B cell (primary cell): ENCODE data around the gene SCN1B. TPM values are rescaled to one million over a fixed set of nuclear protein-coding genes. Genes with fewer than 3 reads are reported as not detected.

Source experiments
- polyA plus RNA-seq: library from polyadenylated mRNA; depleted of rRNA; stranded (reverse); fragments of >200 nt; gene quantifications from 2 replicates; pipeline ENCODE4 v1.2.3, GENCODE V29; 2012
- total RNA-seq, 2 donors: library from RNA; stranded (reverse); fragments of 120-200 nt in 1 of 2; gene quantifications; 1 replicate in 1 of 2; 2 replicates in 1 of 2; pipeline versions ENCODE4 v1.2.3 to v1.2.4, GENCODE V29; 2013 to 2022

The SCN1B gene
- total and polyA plus RNA-seq, 2 donors (not counting 1 experiment from before 2014, with no cell fraction given), result 0.52 to 0.72 TPM

Other genes starting within 250 kb of the SCN1B start
- gene ZNF30, start 103.6 kb upstream of the SCN1B start, total RNA-seq, result 3.3 and 5.1 TPM in 2 replicates
- 2.5 and 3.3 TPM in 2 replicates for gene ZNF30, start 103.6 kb upstream of the SCN1B start, polyA plus RNA-seq
- gene ZNF792, start 66.2 kb upstream of the SCN1B start, total RNA-seq, result 10.9 and 11.2 TPM in 2 replicates
- 2.6 and 3.8 TPM in 2 replicates for gene ZNF792, start 66.2 kb upstream of the SCN1B start, polyA plus RNA-seq
- 102 TPM in 2 replicates for gene GRAMD1A, start 30.1 kb upstream of the SCN1B start, total RNA-seq
- gene GRAMD1A, start 30.1 kb upstream of the SCN1B start, polyA plus RNA-seq, result 83.8 and 90.5 TPM in 2 replicates
- gene HPN, start 11.3 kb downstream of the SCN1B start, total RNA-seq, result not detected in 2 replicates
- 0.30 TPM in 1 of 2 replicates, not detected in the other for gene HPN, start 11.3 kb downstream of the SCN1B start, polyA plus RNA-seq
- not detected in 2 replicates for gene FXYD3, start 85.4 kb downstream of the SCN1B start, total RNA-seq
- gene FXYD3, start 85.4 kb downstream of the SCN1B start, polyA plus RNA-seq, result not detected in 2 replicates
- gene LGI4, start 104.6 kb downstream of the SCN1B start, total RNA-seq, result 0.59 and 0.70 TPM in 2 replicates
- 0.40 and 0.74 TPM in 2 replicates for gene LGI4, start 104.6 kb downstream of the SCN1B start, polyA plus RNA-seq
- 3.8 and 4.7 TPM in 2 replicates for gene FXYD1, start 108.4 kb downstream of the SCN1B start, total RNA-seq
- gene FXYD1, start 108.4 kb downstream of the SCN1B start, polyA plus RNA-seq, result 2.6 and 3.1 TPM in 2 replicates
- 27.4 and 32.1 TPM in 2 replicates for gene FXYD7, start 112.8 kb downstream of the SCN1B start, total RNA-seq
- 3.8 and 6.3 TPM in 2 replicates for gene FXYD7, start 112.8 kb downstream of the SCN1B start, polyA plus RNA-seq
- 293 and 310 TPM in 2 replicates for gene FXYD5, start 124.3 kb downstream of the SCN1B start, total RNA-seq
- gene FXYD5, start 124.3 kb downstream of the SCN1B start, polyA plus RNA-seq, result 362 and 390 TPM in 2 replicates
- 0.25 TPM in 1 of 2 replicates, not detected in the other for gene FAM187B, start 198.3 kb downstream of the SCN1B start, total RNA-seq
- gene FAM187B, start 198.3 kb downstream of the SCN1B start, polyA plus RNA-seq, result not detected in 2 replicates
- 45.3 and 46.5 TPM in 2 replicates for gene LSR, start 218.5 kb downstream of the SCN1B start, total RNA-seq
- gene LSR, start 218.5 kb downstream of the SCN1B start, polyA plus RNA-seq, result 29.9 and 37.2 TPM in 2 replicates
- gene USF2, start 238.5 kb downstream of the SCN1B start, total RNA-seq, result 314 and 318 TPM in 2 replicates
- gene USF2, start 238.5 kb downstream of the SCN1B start, polyA plus RNA-seq, result 357 and 377 TPM in 2 replicates